ENCODE measurements around the gene SLC1A5. TPM values are rescaled to one million over a fixed set of nuclear protein-coding genes. Genes with fewer than 3 reads are reported as not detected.

Gene SLC1A5
- total and polyA plus RNA-seq, 2 experiments from 2014 or later: 43.0 to 63.6 TPM

GRCh38 chr19:46791944-46792343 lies 3.5 kb upstream of the SLC1A5 start:
- no peaks in the 10 kb centered on the region for H3K36me3 ChIP-seq
- H3K4me1 ChIP-seq (ENCODE audit: low read depth): peaks cover 4% of the 10 kb centered on the region
- H3K4me3 ChIP-seq: no peak overlapping the region
- no peak overlapping the region for H3K27ac ChIP-seq
- no peak for TF ChIP-seq CTCF (IDR thresholded peaks at IDR 0.05; ENCODE audit: low read depth, low read length)
- no peaks in the 10 kb centered on the region for H3K27me3 ChIP-seq
- H3K9me3 ChIP-seq (ENCODE audit: low read depth): no peaks in the 10 kb centered on the region
- no peak for DNase-seq (ENCODE audit: low read depth in 1 of 2, low spot score in 1 of 2)

DNA sequence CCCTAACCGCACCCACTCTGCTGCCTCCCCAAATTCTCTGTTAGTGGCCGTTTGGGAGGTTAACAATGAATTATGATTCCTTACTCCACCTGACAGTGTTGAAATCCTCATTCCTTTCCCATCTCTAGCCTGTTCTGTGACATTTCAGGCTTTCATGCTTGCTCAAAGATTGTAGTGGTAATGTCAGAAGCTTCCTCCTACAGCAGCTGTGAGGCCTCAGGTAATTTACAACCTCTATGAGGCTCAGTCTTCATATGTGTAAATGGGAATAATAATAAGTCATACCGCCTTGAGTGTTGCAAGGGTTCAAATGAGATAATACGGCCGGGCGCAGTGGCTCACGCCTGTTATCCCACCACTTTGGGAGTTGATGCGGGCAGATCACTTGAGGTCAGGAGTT lies 977 bp upstream of the SLC1A5 start:
- no peak for DNase-seq (ENCODE audit: low read depth in 1 of 2, low spot score in 1 of 2)
- no peak for TF ChIP-seq CTCF (IDR thresholded peaks at IDR 0.05; ENCODE audit: low read depth, low read length)
- no peak overlapping the region for H3K4me3 ChIP-seq
- H3K9me3 ChIP-seq (ENCODE audit: low read depth): no peaks in the 10 kb centered on the region
- no peaks in the 10 kb centered on the region for H3K36me3 ChIP-seq
- peaks cover 9% of the 10 kb centered on the region for H3K4me1 ChIP-seq (ENCODE audit: low read depth)
- H3K27me3 ChIP-seq: no peaks in the 10 kb centered on the region
- H3K27ac ChIP-seq: no peak overlapping the region

DNA sequence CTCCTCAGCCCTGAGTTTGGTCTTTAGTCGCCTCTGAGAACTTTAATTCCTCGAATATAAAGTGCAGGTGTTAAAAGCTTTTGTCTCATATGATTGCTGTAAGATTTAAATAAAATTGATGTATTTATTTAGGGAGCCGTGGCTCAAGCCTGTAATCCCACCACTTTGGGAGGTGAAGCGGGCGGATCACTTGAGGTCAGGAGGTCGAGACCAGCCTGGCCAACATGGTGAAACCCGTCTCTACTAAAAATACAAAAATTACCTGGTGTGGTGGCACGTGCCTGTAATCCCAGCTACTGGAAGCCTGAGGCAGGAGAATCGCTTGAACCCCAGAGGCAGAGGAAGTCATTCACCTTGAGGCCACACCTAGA lies 559 bp upstream of the SLC1A5 start:
- H3K4me1 ChIP-seq (ENCODE audit: low read depth): peaks cover 9% of the 10 kb centered on the region
- no peak for TF ChIP-seq CTCF (IDR thresholded peaks at IDR 0.05; ENCODE audit: low read depth, low read length)
- no peak for DNase-seq (ENCODE audit: low read depth in 1 of 2, low spot score in 1 of 2)
- no peak overlapping the region for H3K27ac ChIP-seq
- H3K27me3 ChIP-seq: no peaks in the 10 kb centered on the region
- H3K36me3 ChIP-seq: no peaks in the 10 kb centered on the region
- H3K4me3 ChIP-seq: no peak overlapping the region
- H3K9me3 ChIP-seq (ENCODE audit: low read depth): no peaks in the 10 kb centered on the region

- TF ChIP-seq CTCF (IDR thresholded peaks at IDR 0.05; ENCODE audit: low read depth, low read length): no peak
- Histone ChIP-seq H3K4me1 (ENCODE audit: low read depth) (peaks cover 9% of the 10 kb centered on the region), H3K36me3 (no peaks in the 10 kb centered on the region), H3K27me3 (no peaks in the 10 kb centered on the region), H3K9me3 (ENCODE audit: low read depth) (no peaks in the 10 kb centered on the region), H3K4me3 (peak overlapping the region; percentile 45), H3K27ac (peak overlapping the region; percentile 13)
- DNase-seq (ENCODE audit: low read depth in 1 of 2, low spot score in 1 of 2): peak; percentile 65 to 89
Observed at GRCh38 chr19:46787331-46788261, 798 bp downstream of the SLC1A5 start.

- Histone ChIP-seq H3K9me3 (ENCODE audit: low read depth) (no peaks in the 10 kb centered on the region), H3K4me3 (peak overlapping the region; percentile 45), H3K27ac (peak overlapping the region; percentile 13), H3K4me1 (ENCODE audit: low read depth) (peaks cover 9% of the 10 kb centered on the region), H3K36me3 (peaks cover 2% of the 10 kb centered on the region), H3K27me3 (no peaks in the 10 kb centered on the region)
- DNase-seq (ENCODE audit: low read depth in 1 of 2, low spot score in 1 of 2): no peak
- TF ChIP-seq CTCF (IDR thresholded peaks at IDR 0.05; ENCODE audit: low read depth, low read length): no peak
Observed at GRCh38 chr19:46787040-46787330, 1.4 kb downstream of the SLC1A5 start.

Measured in cardiac muscle cell (in vitro differentiated cells and primary cell).